Uterus (tissue), 2 donors: ENCODE results near the gene CXCR5.

Source experiments
- CTCF ChIP-seq, 4 experiments: fragments of 200-600 bp in 2 of 4; fragments of 450-650 bp in 2 of 4; sonication (generic) in 2 of 4; IDR thresholded peaks; one replicate each; pipeline ENCODE4 v1.5.1; 2016 to 2019; ENCODE audit warnings: antibody characterized with exemption in 4 of 4, mild to moderate bottlenecking in 2 of 4, moderate library complexity in 1 of 4
- POLR2A ChIP-seq, 2 donors: fragments of 450-650 bp; IDR thresholded peaks; one replicate each; pipeline ENCODE4 v1.6.1; 2016; ENCODE audit warnings: antibody characterized with exemption in 2 of 2, mild to moderate bottlenecking in 1 of 2, moderate library complexity in 1 of 2

- TF ChIP-seq POLR2A (IDR thresholded peaks at IDR 0.05) = no peak
- no peak for TF ChIP-seq CTCF (IDR thresholded peaks at IDR 0.05)
Measured at GRCh38 chr11:118837868-118838267, 45.8 kb upstream of the CXCR5 start.
